Measurements from ENCODE around the gene ADORA2A. TPM values are rescaled to one million over a fixed set of nuclear protein-coding genes. Genes with fewer than 3 reads are reported as not detected.
A peak's percentile ranks its signal among the peaks of the same experiment; 100 is the strongest.

The ADORA2A gene
- 10 to 100 TPM; 25.9 to 47.8 TPM for total RNA-seq

GRCh38 chr22:24427500-24428164 lies at the start of gene ADORA2A:
Gene ADORA2A (plus strand): TSS chr22:24427599. CDS start chr22:24433405, 5,806 bp downstream.
- H3K27me3 Mint-ChIP-seq = no peaks in the 10 kb centered on the region
- peak within 1 kb of the TSS; percentile 93 for H3K4me3 Mint-ChIP-seq
- H3K27ac Mint-ChIP-seq = peak within 1 kb of the TSS; percentile 90
- peaks cover 43% of the 10 kb centered on the region for H3K36me3 Mint-ChIP-seq (ENCODE audit: low read depth)
- peaks cover 22% of the 10 kb centered on the region for H3K4me1 Mint-ChIP-seq
- H3K9me3 Mint-ChIP-seq = no peaks in the 10 kb centered on the region
- ATAC-seq (replicated peaks) = peak; percentile 73

GRCh38 chr22:24379536-24379935 lies 47.9 kb upstream of the ADORA2A start:
- no peak overlapping the region for H3K4me3 Mint-ChIP-seq
- peaks cover 56% of the 10 kb centered on the region for H3K36me3 Mint-ChIP-seq (ENCODE audit: low read depth)

GRCh38 chr22:24380220-24380904 lies 47.0 kb upstream of the ADORA2A start:
- Mint-ChIP-seq H3K27ac (no peak overlapping the region), H3K4me1 (peaks cover 12% of the 10 kb centered on the region), H3K27me3 (no peaks in the 10 kb centered on the region), H3K9me3 (no peaks in the 10 kb centered on the region), H3K36me3 (ENCODE audit: low read depth) (peaks cover 48% of the 10 kb centered on the region), H3K4me3 (no peak overlapping the region)
- no peak for ATAC-seq (replicated peaks)

More at GRCh38 chr22:24379536-24379935, 47.9 kb upstream of the ADORA2A start:
- Mint-ChIP-seq H3K4me1 (peaks cover 12% of the 10 kb centered on the region), H3K9me3 (no peaks in the 10 kb centered on the region), H3K27ac (no peak overlapping the region), H3K27me3 (no peaks in the 10 kb centered on the region)
- peak; percentile 43 for ATAC-seq (replicated peaks)

GRCh38 chr22:24380905-24381230 lies 46.5 kb upstream of the ADORA2A start:
- H3K4me3 Mint-ChIP-seq = no peak overlapping the region
- peaks cover 43% of the 10 kb centered on the region for H3K36me3 Mint-ChIP-seq (ENCODE audit: low read depth)
- H3K27me3 Mint-ChIP-seq = no peaks in the 10 kb centered on the region
- no peak overlapping the region for H3K27ac Mint-ChIP-seq
- H3K9me3 Mint-ChIP-seq = no peaks in the 10 kb centered on the region
- ATAC-seq (replicated peaks) = no peak
- H3K4me1 Mint-ChIP-seq = peaks cover 12% of the 10 kb centered on the region

- Mint-ChIP-seq H3K27me3 (no peaks in the 10 kb centered on the region), H3K9me3 (no peaks in the 10 kb centered on the region), H3K27ac (no peak overlapping the region), H3K4me3 (no peak overlapping the region), H3K4me1 (peaks cover 6% of the 10 kb centered on the region), H3K36me3 (ENCODE audit: low read depth) (peaks cover 23% of the 10 kb centered on the region)
- ATAC-seq (replicated peaks) = no peak
These were observed 44.3 kb upstream of the ADORA2A start for GRCh38 chr22:24383061-24383460.

GRCh38 chr22:24384131-24384530 lies 43.3 kb upstream of the ADORA2A start:
- Mint-ChIP-seq H3K4me1 (peaks cover 6% of the 10 kb centered on the region), H3K4me3 (no peak overlapping the region), H3K36me3 (ENCODE audit: low read depth) (peaks cover 17% of the 10 kb centered on the region), H3K27ac (no peak overlapping the region), H3K27me3 (no peaks in the 10 kb centered on the region), H3K9me3 (no peaks in the 10 kb centered on the region)
- ATAC-seq (replicated peaks) = no peak

GRCh38 chr22:24386937-24387471 lies 40.4 kb upstream of the ADORA2A start:
- Mint-ChIP-seq H3K36me3 (ENCODE audit: low read depth) (peaks cover 11% of the 10 kb centered on the region), H3K9me3 (no peaks in the 10 kb centered on the region), H3K4me1 (no peaks in the 10 kb centered on the region), H3K27me3 (no peaks in the 10 kb centered on the region), H3K27ac (no peak overlapping the region), H3K4me3 (no peak overlapping the region)
- ATAC-seq (replicated peaks) = no peak

GRCh38 chr22:24389680-24390079 lies 37.7 kb upstream of the ADORA2A start:
- no peaks in the 10 kb centered on the region for H3K27me3 Mint-ChIP-seq
- H3K36me3 Mint-ChIP-seq (ENCODE audit: low read depth) = peaks cover 6% of the 10 kb centered on the region
- no peak overlapping the region for H3K27ac Mint-ChIP-seq
- H3K9me3 Mint-ChIP-seq = no peaks in the 10 kb centered on the region
- no peaks in the 10 kb centered on the region for H3K4me1 Mint-ChIP-seq
- no peak for ATAC-seq (replicated peaks)
- H3K4me3 Mint-ChIP-seq = no peak overlapping the region

GRCh38 chr22:24390156-24390555 lies 37.2 kb upstream of the ADORA2A start:
- H3K36me3 Mint-ChIP-seq (ENCODE audit: low read depth) = peaks cover 8% of the 10 kb centered on the region
- no peaks in the 10 kb centered on the region for H3K27me3 Mint-ChIP-seq
- no peaks in the 10 kb centered on the region for H3K9me3 Mint-ChIP-seq
- no peak overlapping the region for H3K27ac Mint-ChIP-seq
- no peak for ATAC-seq (replicated peaks)
- no peaks in the 10 kb centered on the region for H3K4me1 Mint-ChIP-seq
- H3K4me3 Mint-ChIP-seq = no peak overlapping the region

GRCh38 chr22:24390576-24390975 lies 36.8 kb upstream of the ADORA2A start:
- Mint-ChIP-seq H3K36me3 (ENCODE audit: low read depth) (peaks cover 12% of the 10 kb centered on the region), H3K4me1 (no peaks in the 10 kb centered on the region), H3K27ac (no peak overlapping the region), H3K9me3 (no peaks in the 10 kb centered on the region), H3K4me3 (no peak overlapping the region), H3K27me3 (no peaks in the 10 kb centered on the region)
- no peak for ATAC-seq (replicated peaks)

GRCh38 chr22:24391836-24392217 lies 35.6 kb upstream of the ADORA2A start:
- Mint-ChIP-seq H3K9me3 (no peaks in the 10 kb centered on the region), H3K4me1 (no peaks in the 10 kb centered on the region), H3K36me3 (ENCODE audit: low read depth) (peaks cover 25% of the 10 kb centered on the region), H3K27me3 (no peaks in the 10 kb centered on the region), H3K4me3 (no peak overlapping the region), H3K27ac (peak overlapping the region; percentile 36)
- ATAC-seq (replicated peaks) = no peak

GRCh38 chr22:24392218-24392931 lies 35.0 kb upstream of the ADORA2A start:
- H3K4me3 Mint-ChIP-seq = no peak overlapping the region
- H3K9me3 Mint-ChIP-seq = no peaks in the 10 kb centered on the region
- no peaks in the 10 kb centered on the region for H3K4me1 Mint-ChIP-seq
- peaks cover 29% of the 10 kb centered on the region for H3K36me3 Mint-ChIP-seq (ENCODE audit: low read depth)
- ATAC-seq (replicated peaks) = no peak
- no peaks in the 10 kb centered on the region for H3K27me3 Mint-ChIP-seq
- H3K27ac Mint-ChIP-seq = peak overlapping the region; percentile 36

GRCh38 chr22:24393012-24393559 lies 34.3 kb upstream of the ADORA2A start:
- H3K36me3 Mint-ChIP-seq (ENCODE audit: low read depth) = peaks cover 34% of the 10 kb centered on the region
- H3K9me3 Mint-ChIP-seq = no peaks in the 10 kb centered on the region
- no peak for ATAC-seq (replicated peaks)
- H3K4me3 Mint-ChIP-seq = no peak overlapping the region
- H3K27me3 Mint-ChIP-seq = no peaks in the 10 kb centered on the region
- H3K4me1 Mint-ChIP-seq = no peaks in the 10 kb centered on the region
- H3K27ac Mint-ChIP-seq = peak overlapping the region; percentile 36

GRCh38 chr22:24393848-24394247 lies 33.6 kb upstream of the ADORA2A start:
- Mint-ChIP-seq H3K36me3 (ENCODE audit: low read depth) (peaks cover 41% of the 10 kb centered on the region), H3K4me1 (no peaks in the 10 kb centered on the region), H3K27me3 (no peaks in the 10 kb centered on the region), H3K27ac (no peak overlapping the region), H3K9me3 (no peaks in the 10 kb centered on the region), H3K4me3 (no peak overlapping the region)
- ATAC-seq (replicated peaks) = no peak
